Gastroesophageal sphincter (tissue), 3 donors: ENCODE data around the gene IMP3.

Experiments
- CTCF ChIP-seq, 4 experiments: fragments of 200-600 bp in 2 of 4; fragments of 450-650 bp in 2 of 4; sonication (generic) in 1 of 4; IDR thresholded peaks; one replicate each; pipeline ENCODE4 v1.5.1; 2017 to 2019; ENCODE audit warnings: antibody characterized with exemption in 4 of 4, mild to moderate bottlenecking in 2 of 4, moderate library complexity in 2 of 4
- POLR2A ChIP-seq, 2 donors: fragments of 450-650 bp; IDR thresholded peaks; one replicate each; pipeline ENCODE4 v1.6.1; 2017; ENCODE audit warnings: antibody characterized with exemption in 2 of 2, mild to moderate bottlenecking in 2 of 2, moderate library complexity in 1 of 2
- POLR2AphosphoS5 ChIP-seq: sonication (generic); formaldehyde crosslinking; IDR thresholded peaks from one replicate; pipeline ENCODE4 v1.6.1; 2017; ENCODE audit warnings: antibody characterized with exemption

GRCh38 chr15:75631935-75632334 is 8.1 kb downstream of the IMP3 start:
- TF ChIP-seq CTCF (IDR thresholded peaks at IDR 0.05), result no peak
- TF ChIP-seq POLR2A (IDR thresholded peaks at IDR 0.05), result no peak
- TF ChIP-seq POLR2AphosphoS5, result no peak
